HG03066 (cell line): Measurements from ENCODE around the gene NPBWR2.

Experiments
- ATAC-seq: cut with Tn5 transposase; IDR thresholded peaks from one replicate; pipeline ENCODE4 v1.9.1; 2021; ENCODE audit warnings: low read depth; ENCODE audit not compliant: unreplicated experiment

Gene NPBWR2

GRCh38 chr20:64076061-64076997 lies 31.0 kb downstream of the NPBWR2 start:
- ATAC-seq: no peak

DNA sequence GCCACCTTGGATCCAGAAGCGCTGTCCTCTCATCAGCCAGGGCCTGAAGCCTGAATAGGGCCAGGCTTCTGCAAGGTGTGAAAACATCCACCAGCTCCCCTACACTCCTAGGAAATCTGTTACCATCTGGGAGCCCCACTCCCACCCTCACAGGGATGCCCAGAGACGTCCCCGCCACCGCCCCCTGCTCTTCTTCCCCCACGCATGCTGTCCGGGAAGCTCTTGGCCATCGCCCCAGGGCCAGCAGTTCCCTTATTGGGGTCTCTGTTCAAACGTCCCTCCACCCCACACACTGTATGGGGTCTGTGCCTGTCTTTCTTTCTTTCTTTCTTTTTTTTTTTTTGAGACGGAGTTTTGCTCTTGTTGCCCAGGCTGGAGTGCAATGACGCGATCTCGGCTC lies 31.8 kb downstream of the NPBWR2 start:
- no peak for ATAC-seq

DNA sequence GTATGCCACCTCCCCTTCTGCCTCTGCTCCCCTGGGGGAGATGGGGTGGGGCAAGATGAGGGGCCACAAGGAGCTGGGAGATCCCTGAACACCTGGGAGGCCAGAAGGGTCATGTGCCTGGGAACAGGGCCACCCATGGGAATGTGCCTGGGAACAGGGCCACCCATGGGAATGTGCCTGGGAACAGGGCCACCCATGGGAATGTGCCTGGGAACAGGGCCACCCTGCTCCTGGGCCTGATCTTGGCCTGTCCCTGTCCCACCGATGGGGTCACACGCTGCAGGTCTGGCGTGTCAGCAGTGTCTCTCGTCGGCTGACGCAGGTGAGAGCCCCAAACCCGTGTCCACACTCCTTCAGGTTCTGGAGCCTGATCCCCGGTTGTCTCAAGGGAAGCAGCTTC lies 32.4 kb downstream of the NPBWR2 start:
- ATAC-seq: no peak

- ATAC-seq: no peak
Measured at GRCh38 chr20:64074184-64074789, 33.1 kb downstream of the NPBWR2 start.

GRCh38 chr20:64073476-64074183 lies 33.7 kb downstream of the NPBWR2 start:
- no peak for ATAC-seq

GRCh38 chr20:64072498-64073063 lies 34.8 kb downstream of the NPBWR2 start:
- ATAC-seq: no peak

DNA sequence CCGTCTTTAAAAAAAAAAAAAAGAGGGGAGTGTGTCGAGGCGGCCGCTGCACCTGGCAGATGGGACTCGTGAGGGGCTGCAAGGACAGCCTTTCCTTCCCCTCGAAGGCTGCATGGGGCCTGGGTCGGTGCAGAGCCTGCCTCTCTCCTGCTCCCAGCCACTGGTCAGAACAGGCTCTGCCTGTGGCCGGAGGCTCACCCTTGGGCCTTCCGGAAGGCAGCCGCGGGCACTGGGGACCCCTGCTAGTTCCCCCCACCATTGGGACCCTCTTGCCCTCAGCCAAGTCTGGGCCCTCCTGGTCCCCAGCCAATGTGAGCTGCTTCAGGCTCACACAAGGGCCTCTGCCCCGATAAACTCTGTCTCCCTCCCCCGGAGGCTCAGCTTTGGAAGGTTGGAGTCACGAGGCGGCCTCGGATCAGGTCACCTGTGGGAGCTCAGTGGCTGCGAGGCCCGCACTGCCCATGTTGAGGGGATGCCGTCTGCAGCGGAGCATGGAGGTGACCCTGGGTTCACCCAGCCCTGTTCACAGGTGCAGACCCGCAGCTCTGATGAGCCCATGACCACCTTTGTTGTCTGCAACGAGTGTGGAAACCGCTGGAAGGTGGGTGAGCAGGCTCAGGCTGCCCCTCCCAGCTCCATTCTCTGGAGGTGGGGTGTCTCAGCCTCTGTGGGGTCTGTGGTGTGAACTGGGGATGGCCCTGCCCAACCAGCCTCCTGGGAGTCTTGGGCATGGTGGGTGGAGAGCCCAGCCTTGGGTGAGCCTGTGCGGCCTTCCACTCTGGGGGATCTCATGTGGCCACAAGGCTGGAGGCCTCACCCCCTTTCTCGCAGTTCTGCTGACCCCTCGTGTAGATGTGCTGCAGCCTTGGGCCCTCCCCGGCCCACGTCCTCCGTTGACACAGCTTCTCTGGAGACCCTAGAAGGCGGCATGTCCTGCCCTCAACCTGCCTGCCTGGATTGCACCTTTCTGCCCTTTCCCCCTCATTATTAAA lies 35.7 kb downstream of the NPBWR2 start:
- ATAC-seq: no peak

DNA sequence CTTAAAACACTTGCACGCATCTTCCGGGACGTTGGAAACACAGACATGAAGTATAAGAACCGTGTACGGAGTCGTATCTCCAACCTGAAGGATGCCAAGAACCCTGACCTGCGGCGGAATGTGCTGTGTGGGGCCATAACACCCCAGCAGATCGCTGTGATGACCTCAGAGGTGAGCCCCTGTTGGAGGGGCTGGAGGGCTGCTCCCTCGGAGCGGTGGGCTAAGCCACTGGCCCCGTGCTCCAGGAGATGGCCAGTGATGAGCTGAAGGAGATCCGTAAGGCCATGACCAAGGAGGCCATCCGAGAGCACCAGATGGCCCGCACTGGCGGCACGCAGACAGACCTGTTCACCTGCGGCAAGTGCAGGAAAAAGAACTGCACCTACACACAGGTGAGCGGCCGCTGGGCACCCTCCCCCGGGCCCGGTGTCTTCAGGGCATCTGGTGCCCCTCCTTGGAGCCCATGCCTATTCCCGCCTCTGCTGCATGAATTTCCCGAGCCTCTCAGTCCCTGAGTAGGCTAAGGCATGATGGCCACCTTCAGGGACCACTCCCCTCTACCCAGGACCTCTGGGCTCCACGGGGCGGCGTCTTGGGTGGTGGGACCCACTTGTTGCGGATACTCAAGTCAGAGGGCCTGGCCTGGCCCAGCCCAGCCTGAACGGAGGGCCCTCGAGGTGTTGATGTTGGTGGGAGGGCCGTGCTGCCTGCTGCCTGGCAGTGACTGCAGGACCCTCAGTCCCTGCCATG lies 36.9 kb downstream of the NPBWR2 start:
- ATAC-seq: no peak

- ATAC-seq: no peak
Measured at GRCh38 chr20:64069614-64070243, 37.6 kb downstream of the NPBWR2 start.

- ATAC-seq: no peak
Measured at GRCh38 chr20:64069209-64069613, 38.2 kb downstream of the NPBWR2 start.

DNA sequence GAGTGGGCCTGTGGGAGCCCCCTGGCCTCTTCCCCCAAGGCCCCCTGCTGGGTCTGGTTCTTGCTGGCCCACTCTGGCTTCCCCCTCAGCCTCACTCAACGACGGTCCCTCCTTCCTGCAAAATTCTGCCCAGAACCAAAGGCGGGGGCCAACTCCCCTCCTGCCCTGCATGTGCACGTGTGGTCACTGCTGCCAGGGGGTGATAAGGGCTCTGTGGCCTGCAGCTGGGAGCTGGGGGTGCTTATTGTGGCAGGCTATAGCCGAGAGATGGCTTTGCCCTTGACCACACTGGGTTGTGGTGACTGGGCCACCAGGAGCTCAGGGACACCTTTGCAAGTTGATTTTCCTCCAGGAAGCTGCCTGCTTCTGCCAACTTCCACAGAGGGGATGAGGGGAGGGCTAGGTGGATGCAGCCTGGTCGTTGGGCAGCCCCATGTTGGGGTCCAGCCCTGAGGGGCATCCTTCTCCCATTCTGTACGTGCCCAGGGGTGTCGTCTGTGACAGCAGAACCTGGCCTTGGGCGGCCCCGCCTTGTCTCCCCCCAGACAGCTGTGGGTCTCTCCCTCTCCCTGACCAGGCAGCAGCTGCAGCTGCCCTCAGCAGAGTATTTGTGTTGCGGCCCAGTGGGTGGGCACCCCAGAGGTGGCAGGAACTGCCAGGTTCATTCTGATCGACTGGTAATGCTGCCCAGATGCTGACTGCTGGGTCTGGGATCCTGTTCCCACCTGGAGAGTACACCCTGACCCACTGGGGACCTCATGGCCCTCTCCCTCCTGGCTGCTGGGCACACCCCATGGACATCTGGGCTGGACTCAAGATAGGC lies 38.8 kb downstream of the NPBWR2 start:
- ATAC-seq: no peak

GRCh38 chr20:64067733-64068307 lies 39.5 kb downstream of the NPBWR2 start:
- no peak for ATAC-seq

DNA sequence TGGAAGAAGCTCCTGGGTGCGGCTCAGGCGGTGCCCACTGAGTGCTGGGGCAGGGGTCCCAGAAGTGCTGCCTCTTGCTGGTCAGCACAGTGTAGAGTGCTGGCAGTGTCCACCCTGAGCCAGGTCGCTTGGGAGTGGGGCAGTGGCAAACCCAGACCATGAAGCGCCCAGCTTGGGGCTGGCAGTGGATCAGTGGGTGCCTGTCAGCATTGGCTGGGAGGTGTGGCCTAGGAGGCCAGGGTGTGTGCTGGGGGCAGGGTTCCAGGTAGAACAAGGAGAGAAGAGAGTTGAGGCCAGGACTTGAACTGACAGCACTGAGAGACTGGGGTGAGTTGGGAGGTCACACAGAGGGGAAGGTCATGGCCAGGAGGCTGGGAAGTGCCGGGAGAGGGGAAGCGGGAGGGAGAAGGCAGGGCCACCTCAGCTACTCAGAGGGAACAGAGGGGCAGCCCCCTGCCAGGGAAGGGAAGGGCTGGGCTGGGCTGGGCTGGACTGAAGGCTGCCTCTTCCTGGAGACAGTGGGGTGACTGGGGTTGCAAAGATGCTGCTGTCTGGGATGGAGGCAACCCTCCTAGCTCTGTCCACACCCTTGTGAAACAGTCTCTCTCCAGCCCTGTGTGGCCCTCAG lies 40.2 kb downstream of the NPBWR2 start:
- ATAC-seq: no peak

DNA sequence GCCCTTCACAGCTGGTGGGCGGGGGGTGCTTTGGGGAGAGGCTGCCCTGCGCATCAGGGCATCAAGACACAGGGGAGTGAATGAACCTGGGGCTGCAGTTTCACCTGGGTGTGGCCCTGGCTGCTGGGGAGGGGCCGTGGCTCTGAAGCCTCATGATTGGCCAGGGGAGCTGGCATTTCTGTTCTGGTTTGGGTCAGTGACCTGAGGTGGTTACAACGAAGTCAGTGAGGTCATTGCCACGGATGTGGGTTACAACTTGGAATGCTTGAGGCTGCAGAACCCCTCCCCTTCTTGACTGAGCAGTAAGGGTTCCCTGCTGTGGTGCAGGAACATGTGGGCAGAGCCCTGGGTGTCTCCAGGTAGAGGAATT lies 41.4 kb downstream of the NPBWR2 start:
- ATAC-seq: no peak

DNA sequence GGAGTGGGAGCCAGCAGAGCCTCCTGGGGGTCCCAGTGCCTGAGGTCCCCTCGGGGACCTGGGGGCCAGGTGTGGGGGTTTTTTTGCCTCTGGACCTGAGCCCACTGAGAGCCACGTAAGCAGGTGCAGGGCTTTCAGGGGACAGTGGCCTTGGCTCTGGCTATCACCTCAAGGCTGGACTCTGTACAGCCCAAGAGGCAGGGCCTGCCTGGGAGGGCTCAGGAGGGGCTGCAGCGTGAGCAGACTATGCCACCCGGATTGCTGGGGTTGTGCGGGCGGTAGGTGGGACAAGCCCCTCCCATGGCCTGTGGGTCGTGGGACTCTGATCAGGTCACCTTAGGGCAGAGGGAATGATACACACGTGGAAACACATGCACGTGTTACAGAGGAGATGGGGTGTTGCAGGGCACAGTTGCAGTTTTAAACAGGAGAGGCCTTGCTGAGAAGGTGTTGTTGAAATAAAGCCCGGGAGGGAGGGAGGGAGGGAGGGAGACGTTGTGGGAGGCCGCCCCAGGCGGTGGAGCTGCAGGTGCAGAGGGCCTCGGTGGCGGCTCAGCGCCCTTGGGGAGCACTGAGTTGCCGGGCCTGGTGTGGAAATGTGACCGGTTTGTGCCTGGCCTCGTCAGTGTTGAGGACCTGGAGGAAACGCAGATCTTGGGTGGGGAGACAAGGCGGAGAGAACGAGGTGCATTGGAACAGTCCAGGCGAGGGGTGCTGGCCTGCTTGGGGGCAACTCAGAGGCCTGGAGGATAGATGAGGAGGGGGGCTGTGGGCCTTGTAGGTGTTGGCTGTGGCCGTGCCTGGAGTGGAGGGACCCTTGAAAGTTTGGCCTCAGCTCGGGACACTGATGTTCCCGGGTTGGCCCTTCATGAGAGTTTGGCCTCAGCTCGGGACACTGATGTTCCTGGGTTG lies 42.0 kb downstream of the NPBWR2 start:
- ATAC-seq: no peak

DNA sequence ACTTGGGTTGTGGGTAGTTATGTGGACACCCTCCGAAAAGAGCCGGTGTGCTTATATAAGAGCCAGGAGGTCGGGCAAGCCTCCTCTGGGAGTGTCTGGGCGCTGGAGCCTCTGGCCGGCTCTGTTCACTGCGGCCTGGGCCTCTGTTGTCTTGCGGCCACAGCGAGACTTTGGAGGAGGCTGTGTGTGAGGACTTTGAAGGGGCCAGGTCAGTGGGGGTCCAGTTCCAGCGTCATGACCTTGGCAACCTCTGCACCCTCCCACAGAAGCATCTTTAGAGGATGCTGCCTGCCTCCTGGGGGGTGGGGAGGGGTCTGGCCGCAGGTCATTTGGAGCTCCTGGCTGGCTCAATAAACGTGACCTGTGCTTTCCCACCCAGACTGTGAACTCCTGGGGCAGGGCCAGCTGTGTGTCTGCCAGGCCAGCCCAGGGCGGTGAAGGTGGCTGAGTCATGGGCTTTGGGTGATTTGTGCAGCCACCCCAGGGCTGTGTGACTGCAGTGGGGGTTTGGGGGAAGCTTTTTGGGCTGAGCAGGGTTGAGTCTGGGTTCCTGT lies 43.1 kb downstream of the NPBWR2 start:
- no peak for ATAC-seq
